GM23338 (cell line): ENCODE measurements around the gene ROR1. TPM values are rescaled to one million over a fixed set of nuclear protein-coding genes. Genes with fewer than 3 reads are reported as not detected.

Experiments
- ATAC-seq: fragments of 200-7000 bp; cut with Tn5 transposase; 3 replicates; pipeline ENCODE4 v1.9.1; 2020
- DNase-seq: peaks from one replicate; pipeline ENCODE4 v3.0.0-alpha.2; 2015; ENCODE audit warnings: low spot score
- H2AFZ ChIP-seq: fragments of 200-600 bp; sonication (generic); 2 replicates; pipeline ENCODE4 v1.8.0; 2016; ENCODE audit warnings: antibody characterized with exemption, mild to moderate bottlenecking, moderate library complexity
- H3F3A ChIP-seq: fragments of 200-600 bp; sonication (generic); replicated peaks from 2 replicates; pipeline ENCODE4 v1.8.0; 2017; ENCODE audit warnings: antibody characterized with exemption, mixed run types, low read depth
- H3K27ac ChIP-seq: fragments of 200-600 bp; sonication (generic); 2 replicates; pipeline ENCODE4 v1.6.1; 2016; ENCODE audit warnings: low read depth
- H3K27me3 ChIP-seq: fragments of 200-600 bp; sonication (generic); 2 replicates; pipeline ENCODE4 v1.8.0; 2016; ENCODE audit warnings: mild to moderate bottlenecking, mixed run types, moderate library complexity; ENCODE audit not compliant: insufficient read depth
- H3K36me3 ChIP-seq: fragments of 200-600 bp; sonication (generic); 2 replicates; pipeline ENCODE4 v1.8.0; 2016; ENCODE audit warnings: mild to moderate bottlenecking; ENCODE audit not compliant: insufficient read depth
- H3K4me1 ChIP-seq: fragments of 200-600 bp; sonication (generic); 2 replicates; pipeline ENCODE4 v1.8.0; 2016; ENCODE audit warnings: mild to moderate bottlenecking, moderate library complexity; ENCODE audit not compliant: insufficient read depth
- H3K4me2 ChIP-seq: fragments of 200-600 bp; sonication (generic); 2 replicates; pipeline ENCODE4 v1.7.1; 2017; ENCODE audit warnings: mixed run types
- H3K4me3 ChIP-seq: fragments of 200-600 bp; sonication (generic); 2 replicates; pipeline ENCODE4 v1.6.1; 2016; ENCODE audit warnings: mixed run types
- H3K79me2 ChIP-seq: fragments of 200-600 bp; sonication (generic); replicated peaks from 2 replicates; pipeline ENCODE4 v1.8.0; 2017; ENCODE audit warnings: mild to moderate bottlenecking; ENCODE audit not compliant: insufficient read depth
- H3K9me2 ChIP-seq: fragments of 200-600 bp; sonication (generic); 2 replicates; pipeline ENCODE4 v1.8.0; 2017; ENCODE audit not compliant: insufficient read depth
- H4K20me1 ChIP-seq: fragments of 200-600 bp; sonication (generic); replicated peaks from 2 replicates; pipeline ENCODE4 v1.8.0; 2017; ENCODE audit warnings: mild to moderate bottlenecking; ENCODE audit not compliant: insufficient read depth
- H3K27ac Mint-ChIP-seq: 2 replicates; pipeline ENCODE4 v1.8.0; 2020; ENCODE audit warnings: inconsistent platforms, mild to moderate bottlenecking, moderate library complexity, mixed read lengths
- H3K27me3 Mint-ChIP-seq: 3 replicates; pipeline ENCODE4 v1.8.0; 2022; ENCODE audit warnings: low read depth, mild to moderate bottlenecking, moderate library complexity, mixed read lengths, inconsistent platforms; ENCODE audit not compliant: insufficient read depth, poor library complexity
- H3K36me3 Mint-ChIP-seq: 3 replicates; pipeline ENCODE4 v1.8.0; 2021; ENCODE audit warnings: low read depth, mild to moderate bottlenecking, inconsistent platforms, moderate library complexity, mixed read lengths
- H3K4me1 Mint-ChIP-seq: 3 replicates; pipeline ENCODE4 v1.8.0; 2020; ENCODE audit warnings: mild to moderate bottlenecking, inconsistent platforms, mixed read lengths
- H3K4me3 Mint-ChIP-seq: 3 replicates; pipeline ENCODE4 v1.8.0; 2021; ENCODE audit warnings: moderate library complexity, mild to moderate bottlenecking, inconsistent platforms, mixed read lengths
- H3K9me3 Mint-ChIP-seq: 3 replicates; pipeline ENCODE4 v1.8.0; 2020; ENCODE audit warnings: moderate library complexity, mild to moderate bottlenecking, inconsistent platforms, mixed read lengths
- CREB1 ChIP-seq: fragments of 250-450 bp; sonication (Bioruptor Pico); IDR thresholded peaks from 2 replicates; pipeline ENCODE4 v1.5.0; 2020; ENCODE audit warnings: low read depth, mild to moderate bottlenecking, moderate library complexity
- CTCF ChIP-seq, 2 experiments: fragments of 200-600 bp in 1 of 2; sonication (generic) in 1 of 2; conservative IDR thresholded peaks; 2 replicates each; pipeline versions ENCODE4 v1.5.1 to v1.6.1; 2016 to 2017; ENCODE audit warnings: antibody characterized with exemption in 2 of 2, low read depth in 2 of 2, mild to moderate bottlenecking in 2 of 2, moderate library complexity in 1 of 2
- EZH2 ChIP-seq: fragments of 200-600 bp; sonication (generic); IDR thresholded peaks from one replicate; pipeline ENCODE4 v1.8.0; 2017; ENCODE audit warnings: antibody characterized with exemption, mild to moderate bottlenecking, low read depth; ENCODE audit not compliant: unreplicated experiment
- EZH2phosphoT487 ChIP-seq: fragments of 200-600 bp; sonication (generic); IDR thresholded peaks from one replicate; pipeline ENCODE4 v1.8.1; 2018; ENCODE audit warnings: antibody characterized with exemption; ENCODE audit not compliant: unreplicated experiment
- JUNB ChIP-seq: IDR thresholded peaks from one replicate; pipeline ENCODE4 v1.6.1; 2016; ENCODE audit warnings: antibody characterized with exemption; ENCODE audit not compliant: unreplicated experiment
- NANOG ChIP-seq: IDR thresholded peaks from 2 replicates; pipeline ENCODE4 v1.6.1; 2016; ENCODE audit warnings: antibody characterized with exemption, borderline replicate concordance
- POLR2AphosphoS5 ChIP-seq: IDR thresholded peaks from 2 replicates; pipeline ENCODE4 v1.6.1; 2016; ENCODE audit warnings: antibody characterized with exemption, low read depth
- STAT1 ChIP-seq: IDR thresholded peaks from one replicate; pipeline ENCODE4 v1.6.1; 2016; ENCODE audit warnings: antibody characterized with exemption; ENCODE audit not compliant: unreplicated experiment
- ZNF114 ChIP-seq: fragments of 250-450 bp; sonication (Bioruptor Pico); IDR thresholded peaks from 2 replicates; pipeline ENCODE4 v1.5.0; 2020; ENCODE audit warnings: mild to moderate bottlenecking, moderate library complexity
- ZNF331 ChIP-seq: fragments of 250-450 bp; sonication (Bioruptor Pico); IDR thresholded peaks from 2 replicates; pipeline ENCODE4 v1.5.0; 2020; ENCODE audit warnings: low read depth, mild to moderate bottlenecking, moderate library complexity
- polyA plus RNA-seq: library from polyadenylated mRNA; unstranded; fragments of >200 nt; fragmentation: Nextera tagmentation; extraction: Ambion mirVana; gene quantifications from 2 replicates; pipeline ENCODE4 v1.2.1, GENCODE V29; 2016
- total RNA-seq: library from RNA; depleted of rRNA; stranded (reverse); fragments of >200 nt; shearing (Covaris generic); gene quantifications from 2 replicates; pipeline ENCODE4 v1.2.3, GENCODE V29; 2014
- TF ChIP-seq, protein P1 (sequence below): IDR thresholded peaks from 2 replicates; pipeline ENCODE4 v1.6.1; 2016; ENCODE audit warnings: antibody characterized with exemption

Gene ROR1
- total and polyA plus RNA-seq, 2 experiments from 2014 or later, result 59.7 to 96.0 TPM

DNA sequence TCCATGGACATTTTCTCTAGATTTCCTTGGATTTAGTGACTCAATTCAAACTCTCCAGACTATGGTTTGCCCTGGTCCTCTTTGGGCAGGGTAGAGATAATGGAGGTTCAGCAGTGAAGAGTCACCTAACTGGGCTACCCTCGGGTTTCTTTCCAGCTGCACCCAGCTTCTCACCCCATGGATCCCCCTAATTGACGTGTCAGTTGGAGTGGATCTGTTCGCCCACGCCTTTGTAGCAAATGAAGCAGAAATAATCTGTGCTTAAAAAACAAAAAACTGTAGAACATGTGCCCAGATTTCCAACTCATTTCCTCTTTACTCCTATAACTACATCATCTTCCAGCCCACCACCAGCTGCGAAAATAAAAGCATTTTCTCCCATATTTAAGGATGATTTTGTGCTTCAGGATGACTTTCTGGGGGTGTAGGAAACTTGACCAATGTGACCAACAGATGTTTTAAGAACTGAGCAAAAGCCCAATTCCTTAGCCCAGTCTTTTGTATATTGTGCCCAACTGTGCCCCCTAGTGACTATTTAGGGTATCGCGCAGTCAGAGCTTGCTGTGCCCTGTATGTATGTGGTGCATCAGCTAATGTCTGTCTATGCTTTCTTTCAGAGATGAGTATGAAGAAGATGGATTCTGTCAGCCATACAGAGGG lies 363.1 kb downstream of the ROR1 start:
- ATAC-seq (peak; percentile 91), DNase-seq (peak; percentile 90)
- Histone ChIP-seq H3K4me3 (no peak overlapping the region), H3K4me1 (no peaks in the 10 kb centered on the region), H3K4me2 (no peak overlapping the region), H3K9me2 (no peaks in the 10 kb centered on the region; the same call in 1 of the 2 replicates), H4K20me1 (peaks cover 4% of the 10 kb centered on the region; the same call in 1 of the 2 replicates), H3K27ac (peak overlapping the region; percentile 18; the same call in 1 of the 2 replicates), H3F3A (no peaks in the 10 kb centered on the region), H2AFZ (no peak overlapping the region), H3K27me3 (no peaks in the 10 kb centered on the region), H3K79me2 (peaks cover 5% of the 10 kb centered on the region), H3K36me3 (peaks cover 21% of the 10 kb centered on the region; the same call in 1 of the 2 replicates)
- H3K4me1 Mint-ChIP-seq, result peaks cover 9% of the 10 kb centered on the region
- H3K4me3 Mint-ChIP-seq, result no peak overlapping the region
- no peaks in the 10 kb centered on the region for H3K9me3 Mint-ChIP-seq
- H3K36me3 Mint-ChIP-seq, result peaks cover 44% of the 10 kb centered on the region
- 0 out of 2 replicates have a peak overlapping the region, but pooled peaks have one; percentile 24 for H3K27ac Mint-ChIP-seq
- TF ChIP-seq JUNB (no peak), EZH2phosphoT487 (no peak), STAT1 (no peak), CTCF (conservative IDR thresholded peaks at IDR 0.05; ENCODE audit: low read depth in 2 of 2) (peak; percentile 88 to 98), CREB1 (no peak)
- peaks cover 10% of the 10 kb centered on the region for H3K27me3 Mint-ChIP-seq

DNA sequence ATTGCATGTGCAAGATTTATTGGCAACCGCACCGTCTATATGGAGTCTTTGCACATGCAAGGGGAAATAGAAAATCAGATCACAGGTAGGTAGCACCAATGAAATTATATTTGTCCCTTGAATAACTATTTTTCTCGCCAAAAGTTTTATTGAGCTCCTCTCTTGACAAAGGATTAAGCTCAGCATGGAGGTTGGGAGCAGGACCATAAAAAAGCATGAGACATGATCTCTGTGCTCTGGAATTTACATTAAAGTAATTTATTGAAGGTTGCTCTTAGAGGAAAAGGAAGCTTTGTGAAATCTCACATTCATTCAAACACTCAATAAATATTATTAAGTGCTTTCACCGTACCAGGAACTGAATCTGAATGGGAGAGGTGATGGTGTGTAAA lies 363.6 kb downstream of the ROR1 start:
- no peaks in the 10 kb centered on the region for H3K9me3 Mint-ChIP-seq
- Histone ChIP-seq H3K4me3 (no peak overlapping the region), H3K9me2 (no peaks in the 10 kb centered on the region), H3K27me3 (no peaks in the 10 kb centered on the region), H3K4me2 (no peak overlapping the region), H3K36me3 (peaks cover 21% of the 10 kb centered on the region; the same call in 1 of the 2 replicates), H3K4me1 (no peaks in the 10 kb centered on the region), H3F3A (no peaks in the 10 kb centered on the region), H2AFZ (no peak overlapping the region), H3K79me2 (peaks cover 5% of the 10 kb centered on the region), H4K20me1 (peaks cover 4% of the 10 kb centered on the region; the same call in 1 of the 2 replicates), H3K27ac (no peak overlapping the region)
- DNase-seq (no peak), ATAC-seq (no peak)
- H3K36me3 Mint-ChIP-seq, result peaks cover 49% of the 10 kb centered on the region
- no peak for TF ChIP-seq NANOG
- no peak for TF ChIP-seq EZH2phosphoT487
- TF ChIP-seq POLR2AphosphoS5, result no peak
- TF ChIP-seq JUNB, result no peak
- H3K4me1 Mint-ChIP-seq, result peaks cover 9% of the 10 kb centered on the region
- peaks cover 13% of the 10 kb centered on the region for H3K27me3 Mint-ChIP-seq
- H3K4me3 Mint-ChIP-seq, result no peak overlapping the region
- 0 out of 2 replicates have a peak overlapping the region, but pooled peaks have one; percentile 24 for H3K27ac Mint-ChIP-seq

DNA sequence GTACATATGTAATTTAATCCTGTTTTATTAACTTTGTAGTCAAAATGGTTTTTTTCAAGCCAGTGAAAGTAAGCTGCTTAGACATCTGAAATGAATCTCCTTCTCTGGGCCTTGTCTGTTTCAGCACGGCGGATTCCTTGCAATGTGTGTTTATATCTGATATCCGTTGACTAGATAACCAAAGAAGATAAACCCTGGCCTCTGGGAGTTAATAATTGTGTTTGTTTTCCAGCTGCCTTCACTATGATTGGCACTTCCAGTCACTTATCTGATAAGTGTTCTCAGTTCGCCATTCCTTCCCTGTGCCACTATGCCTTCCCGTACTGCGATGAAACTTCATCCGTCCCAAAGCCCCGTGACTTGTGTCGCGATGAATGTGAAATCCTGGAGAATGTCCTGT lies 366.1 kb downstream of the ROR1 start:
- H3K4me1 Mint-ChIP-seq, result peaks cover 13% of the 10 kb centered on the region
- no peak overlapping the region for H3K4me3 Mint-ChIP-seq
- no peaks in the 10 kb centered on the region for H3K9me3 Mint-ChIP-seq
- TF ChIP-seq POLR2AphosphoS5 (no peak), CREB1 (no peak), EZH2phosphoT487 (no peak), CTCF (conservative IDR thresholded peaks at IDR 0.05; ENCODE audit: low read depth in 2 of 2) (no peak), JUNB (no peak), ZNF331 (CRISPR knock-in tag) (no peak), EZH2 (no peak), ZNF114 (CRISPR knock-in tag) (no peak), NANOG (no peak), STAT1 (no peak)
- TF ChIP-seq, protein P1, sequence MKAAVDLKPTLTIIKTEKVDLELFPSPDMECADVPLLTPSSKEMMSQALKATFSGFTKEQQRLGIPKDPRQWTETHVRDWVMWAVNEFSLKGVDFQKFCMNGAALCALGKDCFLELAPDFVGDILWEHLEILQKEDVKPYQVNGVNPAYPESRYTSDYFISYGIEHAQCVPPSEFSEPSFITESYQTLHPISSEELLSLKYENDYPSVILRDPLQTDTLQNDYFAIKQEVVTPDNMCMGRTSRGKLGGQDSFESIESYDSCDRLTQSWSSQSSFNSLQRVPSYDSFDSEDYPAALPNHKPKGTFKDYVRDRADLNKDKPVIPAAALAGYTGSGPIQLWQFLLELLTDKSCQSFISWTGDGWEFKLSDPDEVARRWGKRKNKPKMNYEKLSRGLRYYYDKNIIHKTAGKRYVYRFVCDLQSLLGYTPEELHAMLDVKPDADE, result no peak

More for the DNA sequence above, 366.1 kb downstream of the ROR1 start:
- DNase-seq, result no peak
- Histone ChIP-seq H3K4me1 (no peaks in the 10 kb centered on the region), H3K36me3 (peaks cover 27% of the 10 kb centered on the region; the same call in 1 of the 2 replicates), H3K79me2 (no peaks in the 10 kb centered on the region; the same call in none of the 2 replicates), H3F3A (no peaks in the 10 kb centered on the region), H4K20me1 (peaks cover 6% of the 10 kb centered on the region; the same call in 1 of the 2 replicates), H3K4me2 (no peak overlapping the region), H3K27ac (no peak overlapping the region), H3K9me2 (no peaks in the 10 kb centered on the region), H3K4me3 (no peak overlapping the region), H2AFZ (no peak overlapping the region), H3K27me3 (no peaks in the 10 kb centered on the region)
- Mint-ChIP-seq H3K36me3 (peaks cover 68% of the 10 kb centered on the region), H3K27me3 (peaks cover 5% of the 10 kb centered on the region), H3K27ac (no peak overlapping the region)
- no peak for ATAC-seq
